ENCODE results near the gene SH3BP2.

DNA sequence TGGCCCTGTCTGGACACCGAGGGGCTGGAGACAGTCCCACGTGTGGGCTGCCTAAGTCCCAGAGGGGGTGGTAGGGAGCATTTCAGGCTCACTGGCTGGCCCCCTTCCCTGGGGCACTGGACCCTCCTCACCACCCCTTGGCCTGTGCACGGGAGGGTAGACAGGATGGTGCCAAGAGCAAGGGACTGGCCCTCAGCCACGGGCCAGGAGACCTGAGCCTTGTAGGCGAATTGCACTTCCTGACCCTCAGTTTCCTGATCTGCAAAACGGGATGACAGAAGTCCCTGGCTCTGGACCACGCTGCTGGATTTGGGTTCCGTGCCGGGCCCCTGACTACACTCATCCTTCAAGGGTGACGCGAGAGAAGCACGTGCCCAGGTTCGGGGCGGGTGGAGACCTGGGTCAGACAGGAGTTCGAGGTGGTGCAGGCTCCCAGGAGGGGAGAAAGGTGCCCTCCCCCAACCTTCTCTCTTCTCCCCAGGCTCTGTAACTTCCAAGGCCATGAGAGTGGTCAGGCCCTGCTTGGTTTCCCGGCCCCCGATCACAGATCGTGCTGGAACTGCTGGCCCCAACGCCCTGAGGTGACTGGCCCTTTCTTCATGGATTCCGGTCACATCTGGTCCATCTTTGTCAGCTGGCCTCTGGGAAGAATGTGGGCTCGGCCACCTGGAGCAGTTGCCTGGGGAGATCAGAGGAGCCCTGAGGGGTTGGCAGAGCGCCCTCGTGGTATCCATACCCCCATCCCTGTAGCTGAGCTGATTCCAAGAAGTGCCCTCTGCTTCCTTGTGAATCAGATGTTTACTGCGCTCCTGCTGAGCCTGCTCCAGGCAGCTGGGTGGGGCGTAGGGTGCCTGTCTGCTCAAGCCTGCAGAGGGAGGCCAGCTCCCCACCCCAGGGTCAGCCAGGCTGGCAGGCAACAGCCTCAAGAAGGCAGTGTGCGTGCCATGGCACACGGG, 3.3 kb downstream of the SH3BP2 start:
- TF ChIP-seq, protein P1, sequence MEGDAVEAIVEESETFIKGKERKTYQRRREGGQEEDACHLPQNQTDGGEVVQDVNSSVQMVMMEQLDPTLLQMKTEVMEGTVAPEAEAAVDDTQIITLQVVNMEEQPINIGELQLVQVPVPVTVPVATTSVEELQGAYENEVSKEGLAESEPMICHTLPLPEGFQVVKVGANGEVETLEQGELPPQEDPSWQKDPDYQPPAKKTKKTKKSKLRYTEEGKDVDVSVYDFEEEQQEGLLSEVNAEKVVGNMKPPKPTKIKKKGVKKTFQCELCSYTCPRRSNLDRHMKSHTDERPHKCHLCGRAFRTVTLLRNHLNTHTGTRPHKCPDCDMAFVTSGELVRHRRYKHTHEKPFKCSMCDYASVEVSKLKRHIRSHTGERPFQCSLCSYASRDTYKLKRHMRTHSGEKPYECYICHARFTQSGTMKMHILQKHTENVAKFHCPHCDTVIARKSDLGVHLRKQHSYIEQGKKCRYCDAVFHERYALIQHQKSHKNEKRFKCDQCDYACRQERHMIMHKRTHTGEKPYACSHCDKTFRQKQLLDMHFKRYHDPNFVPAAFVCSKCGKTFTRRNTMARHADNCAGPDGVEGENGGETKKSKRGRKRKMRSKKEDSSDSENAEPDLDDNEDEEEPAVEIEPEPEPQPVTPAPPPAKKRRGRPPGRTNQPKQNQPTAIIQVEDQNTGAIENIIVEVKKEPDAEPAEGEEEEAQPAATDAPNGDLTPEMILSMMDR (conservative IDR thresholded peaks at IDR 0.05), result no peak
- no peak for TF ChIP-seq EZH2 (IDR thresholded peaks at IDR 0.05; ENCODE audit: low read depth)

Measured in PC-9 (cell line).